ENCODE data around the gene TMEM121B. TPM values are rescaled to one million over a fixed set of nuclear protein-coding genes. Genes with fewer than 3 reads are reported as not detected.

Gene TMEM121B
- total and polyA plus RNA-seq, 2 experiments from 2014 or later: 2.0 to 7.2 TPM

DNA sequence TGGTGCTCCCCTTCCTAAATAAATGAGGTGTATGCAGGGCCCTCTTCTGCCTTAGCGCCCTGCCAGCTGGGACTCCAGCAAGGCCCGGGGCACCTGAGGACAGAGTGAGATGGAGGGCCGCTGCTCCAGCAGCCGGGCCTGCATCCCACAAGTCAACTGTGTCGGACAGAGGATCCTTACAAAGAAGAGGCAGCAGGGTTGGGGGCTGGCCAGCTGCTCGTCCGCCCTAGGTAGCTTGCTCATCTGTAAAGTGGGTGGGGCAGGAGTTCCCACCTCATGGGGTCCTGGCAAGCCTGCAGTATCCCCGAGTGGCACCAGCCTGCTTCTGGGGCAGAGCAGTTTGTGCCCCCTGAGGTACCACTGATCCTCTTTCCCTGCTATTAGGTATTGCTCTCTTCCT, 7.6 kb downstream of the TMEM121B start:
- H2AFZ ChIP-seq: no peak overlapping the region
- 0 out of 2 replicates have a peak, but pooled peaks cover 4% of the 10 kb centered on the region for H3F3A ChIP-seq (replicated peaks; ENCODE audit: low read depth)
- H3K79me2 ChIP-seq (replicated peaks; ENCODE audit: insufficient read depth): no peaks in the 10 kb centered on the region
- H3K4me1 ChIP-seq (ENCODE audit: insufficient read depth): peaks cover 16% of the 10 kb centered on the region; the same call in 1 of the 2 replicates
- no peaks in the 10 kb centered on the region for H3K36me3 ChIP-seq (ENCODE audit: insufficient read depth)
- H3K4me2 ChIP-seq: no peak overlapping the region
- no peak overlapping the region for H3K27ac ChIP-seq (ENCODE audit: low read depth)
- ATAC-seq: no peak
- peaks cover 3% of the 10 kb centered on the region; the same call in 2 of the 3 replicates for H3K36me3 Mint-ChIP-seq (ENCODE audit: low read depth)
- no peaks in the 10 kb centered on the region; the same call in 1 of the 2 replicates for H4K20me1 ChIP-seq (replicated peaks; ENCODE audit: insufficient read depth)
- no peak overlapping the region for H3K4me3 Mint-ChIP-seq
- TF ChIP-seq ETS1 (IDR thresholded peaks at IDR 0.05) (no peak), CTCF (conservative IDR thresholded peaks at IDR 0.05; ENCODE audit: low read depth in 2 of 2) (no peak), POLR2AphosphoS5 (IDR thresholded peaks at IDR 0.05; ENCODE audit: low read depth) (no peak), JUNB (IDR thresholded peaks at IDR 0.05; ENCODE audit: unreplicated experiment) (no peak), REST (IDR thresholded peaks at IDR 0.05; ENCODE audit: unreplicated experiment) (no peak), EZH2 (IDR thresholded peaks at IDR 0.05; ENCODE audit: low read depth, unreplicated experiment) (no peak), ZNF331 (CRISPR knock-in tag; IDR thresholded peaks at IDR 0.05; ENCODE audit: low read depth) (no peak)
- TF ChIP-seq, protein P1, sequence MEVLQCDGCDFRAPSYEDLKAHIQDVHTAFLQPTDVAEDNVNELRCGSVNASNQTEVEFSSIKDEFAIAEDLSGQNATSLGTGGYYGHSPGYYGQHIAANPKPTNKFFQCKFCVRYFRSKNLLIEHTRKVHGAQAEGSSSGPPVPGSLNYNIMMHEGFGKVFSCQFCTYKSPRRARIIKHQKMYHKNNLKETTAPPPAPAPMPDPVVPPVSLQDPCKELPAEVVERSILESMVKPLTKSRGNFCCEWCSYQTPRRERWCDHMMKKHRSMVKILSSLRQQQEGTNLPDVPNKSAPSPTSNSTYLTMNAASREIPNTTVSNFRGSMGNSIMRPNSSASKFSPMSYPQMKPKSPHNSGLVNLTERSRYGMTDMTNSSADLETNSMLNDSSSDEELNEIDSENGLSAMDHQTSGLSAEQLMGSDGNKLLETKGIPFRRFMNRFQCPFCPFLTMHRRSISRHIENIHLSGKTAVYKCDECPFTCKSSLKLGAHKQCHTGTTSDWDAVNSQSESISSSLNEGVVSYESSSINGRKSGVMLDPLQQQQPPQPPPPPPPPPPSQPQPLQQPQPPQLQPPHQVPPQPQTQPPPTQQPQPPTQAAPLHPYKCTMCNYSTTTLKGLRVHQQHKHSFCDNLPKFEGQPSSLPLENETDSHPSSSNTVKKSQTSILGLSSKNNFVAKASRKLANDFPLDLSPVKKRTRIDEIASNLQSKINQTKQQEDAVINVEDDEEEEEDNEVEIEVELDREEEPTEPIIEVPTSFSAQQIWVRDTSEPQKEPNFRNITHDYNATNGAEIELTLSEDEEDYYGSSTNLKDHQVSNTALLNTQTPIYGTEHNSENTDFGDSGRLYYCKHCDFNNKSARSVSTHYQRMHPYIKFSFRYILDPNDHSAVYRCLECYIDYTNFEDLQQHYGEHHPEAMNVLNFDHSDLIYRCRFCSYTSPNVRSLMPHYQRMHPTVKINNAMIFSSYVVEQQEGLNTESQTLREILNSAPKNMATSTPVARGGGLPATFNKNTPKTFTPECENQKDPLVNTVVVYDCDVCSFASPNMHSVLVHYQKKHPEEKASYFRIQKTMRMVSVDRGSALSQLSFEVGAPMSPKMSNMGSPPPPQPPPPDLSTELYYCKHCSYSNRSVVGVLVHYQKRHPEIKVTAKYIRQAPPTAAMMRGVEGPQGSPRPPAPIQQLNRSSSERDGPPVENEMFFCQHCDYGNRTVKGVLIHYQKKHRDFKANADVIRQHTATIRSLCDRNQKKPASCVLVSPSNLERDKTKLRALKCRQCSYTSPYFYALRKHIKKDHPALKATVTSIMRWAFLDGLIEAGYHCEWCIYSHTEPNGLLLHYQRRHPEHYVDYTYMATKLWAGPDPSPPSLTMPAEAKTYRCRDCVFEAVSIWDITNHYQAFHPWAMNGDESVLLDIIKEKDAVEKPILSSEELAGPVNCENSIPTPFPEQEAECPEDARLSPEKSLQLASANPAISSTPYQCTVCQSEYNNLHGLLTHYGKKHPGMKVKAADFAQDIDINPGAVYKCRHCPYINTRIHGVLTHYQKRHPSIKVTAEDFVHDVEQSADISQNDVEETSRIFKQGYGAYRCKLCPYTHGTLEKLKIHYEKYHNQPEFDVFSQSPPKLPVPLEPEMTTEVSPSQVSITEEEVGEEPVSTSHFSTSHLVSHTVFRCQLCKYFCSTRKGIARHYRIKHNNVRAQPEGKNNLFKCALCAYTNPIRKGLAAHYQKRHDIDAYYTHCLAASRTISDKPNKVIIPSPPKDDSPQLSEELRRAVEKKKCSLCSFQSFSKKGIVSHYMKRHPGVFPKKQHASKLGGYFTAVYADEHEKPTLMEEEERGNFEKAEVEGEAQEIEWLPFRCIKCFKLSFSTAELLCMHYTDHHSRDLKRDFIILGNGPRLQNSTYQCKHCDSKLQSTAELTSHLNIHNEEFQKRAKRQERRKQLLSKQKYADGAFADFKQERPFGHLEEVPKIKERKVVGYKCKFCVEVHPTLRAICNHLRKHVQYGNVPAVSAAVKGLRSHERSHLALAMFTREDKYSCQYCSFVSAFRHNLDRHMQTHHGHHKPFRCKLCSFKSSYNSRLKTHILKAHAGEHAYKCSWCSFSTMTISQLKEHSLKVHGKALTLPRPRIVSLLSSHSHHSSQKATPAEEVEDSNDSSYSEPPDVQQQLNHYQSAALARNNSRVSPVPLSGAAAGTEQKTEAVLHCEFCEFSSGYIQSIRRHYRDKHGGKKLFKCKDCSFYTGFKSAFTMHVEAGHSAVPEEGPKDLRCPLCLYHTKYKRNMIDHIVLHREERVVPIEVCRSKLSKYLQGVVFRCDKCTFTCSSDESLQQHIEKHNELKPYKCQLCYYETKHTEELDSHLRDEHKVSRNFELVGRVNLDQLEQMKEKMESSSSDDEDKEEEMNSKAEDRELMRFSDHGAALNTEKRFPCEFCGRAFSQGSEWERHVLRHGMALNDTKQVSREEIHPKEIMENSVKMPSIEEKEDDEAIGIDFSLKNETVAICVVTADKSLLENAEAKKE (CRISPR knock-in tag; IDR thresholded peaks at IDR 0.05): no peak
- H3K27me3 ChIP-seq (ENCODE audit: insufficient read depth): no peaks in the 10 kb centered on the region
- H3K27ac Mint-ChIP-seq: no peak overlapping the region
- H3K4me1 Mint-ChIP-seq: peaks cover 32% of the 10 kb centered on the region
- no peak overlapping the region for H3K4me3 ChIP-seq
- DNase-seq (ENCODE audit: low spot score): no peak
- no peaks in the 10 kb centered on the region; the same call in 2 of the 3 replicates for H3K9me3 Mint-ChIP-seq
- no peaks in the 10 kb centered on the region for H3K9me2 ChIP-seq (ENCODE audit: insufficient read depth)
- peaks cover 8% of the 10 kb centered on the region for H3K27me3 Mint-ChIP-seq (ENCODE audit: insufficient read depth, low read depth, poor library complexity)

All from GM23338 (cell line).